Ovary (tissue), 9 donors: Measurements from ENCODE around the gene GRIN1. TPM values are rescaled to one million over a fixed set of nuclear protein-coding genes. Genes with fewer than 3 reads are reported as not detected.

Source experiments
- DNase-seq, 5 donors: peaks; one replicate each; pipeline ENCODE4 v3.0.0-alpha.2; 2019 to 2020
- H3K27ac ChIP-seq, 2 donors: fragments of 200-600 bp; one replicate each; pipeline versions ENCODE4 v1.5.1 to v1.8.0; 2019 to 2022
- H3K27me3 ChIP-seq: fragments of 200-600 bp; one replicate; pipeline ENCODE4 v1.8.0; 2022
- H3K36me3 ChIP-seq: fragments of 200-600 bp; sonication (generic); one replicate; pipeline ENCODE4 v1.5.1; 2019
- H3K4me1 ChIP-seq: one replicate; pipeline ENCODE4 v1.8.1; 2013; ENCODE audit warnings: mild to moderate bottlenecking, moderate library complexity; ENCODE audit not compliant: insufficient read depth
- H3K4me3 ChIP-seq: fragments of 200-600 bp; sonication (generic); one replicate; pipeline ENCODE4 v1.5.1; 2017
- H3K9me3 ChIP-seq, 2 donors: fragments of 200-600 bp in 1 of 2; sonication (generic) in 1 of 2; one replicate each; pipeline versions ENCODE4 v1.5.1 to v1.8.1; 2013 to 2019; ENCODE audit warnings: mild to moderate bottlenecking in 1 of 2, moderate library complexity in 1 of 2
- EP300 ChIP-seq: sonication (generic); formaldehyde crosslinking; IDR thresholded peaks from one replicate; pipeline ENCODE4 v1.6.1; 2017; ENCODE audit warnings: antibody characterized with exemption
- POLR2A ChIP-seq: fragments of 450-650 bp; IDR thresholded peaks from one replicate; pipeline ENCODE4 v1.6.1; 2017; ENCODE audit warnings: antibody characterized with exemption, mild to moderate bottlenecking, moderate library complexity
- WGBS, 3 donors: extraction: QIAGEN DNeasy Blood & Tissue Kit in 1 of 3; methylation state at CpG; one replicate each; pipeline versions ENCODE4 v1.1.5 to v1.1.7; 2013 to 2017; 5-methylcytosine and 5-hydroxymethylcytosine counted together
- intact Hi-C, 4 donors: fragments of 100-400 bp; cut with DNase I; formaldehyde crosslinking; loops; one replicate each; pipeline versions ENCODE4 v1.11.0 to v1.15.1; 2022 to 2023
- polyA plus RNA-seq, 2 donors: library from polyadenylated mRNA; stranded (reverse); fragments of 200-250 nt in 1 of 2; fragments of 350-450 nt in 1 of 2; fragmentation: Illumina TruSeq in 1 of 2; extraction: RNeasy Lipid Tissue Mini Kit (QIAGEN cat#74804) in 1 of 2; gene quantifications; one replicate each; pipeline ENCODE4 v1.2.3, GENCODE V29; 2013 to 2014
- total RNA-seq, 7 donors: library from RNA; depleted of rRNA in 2 of 7; stranded (reverse); fragments of >200 nt in 2 of 7; fragmentation: NEBNext Ultra II Directional in 3 of 7; extraction: Animal tissue kit (Norgen Biotek cat#: 25700) in 3 of 7; gene quantifications; one replicate each; pipeline versions ENCODE4 v1.1.0 to v1.2.4, GENCODE V29; 2016 to 2023
- TF ChIP-seq, protein P1 (sequence below), 3 donors: fragments of 450-650 bp in 2 of 3; fragments of 200-600 bp in 1 of 3; IDR thresholded peaks; one replicate each; pipeline versions ENCODE4 v1.5.1 to v1.8.0; 2016 to 2022; ENCODE audit warnings: antibody characterized with exemption in 3 of 3, mild to moderate bottlenecking in 1 of 3
- donor health status: DM: no; HTN: no; CAD: no; lungs with moderate emphysema.
- donor health status: DM: no; HTN: no; CAD: no.
- donor health status: Bipolar disorder and iron deficiency.
- donor health status: DM: yes; HTN: yes; CAD: no.
- donor health status: DM: no; HTN: no; CAD: no.
- donor health status: DM: yes; HTN: yes; CAD: no.

GRIN1 gene
- total and polyA plus RNA-seq, 9 donors = 0.15 TPM; not detected in 8

DNA sequence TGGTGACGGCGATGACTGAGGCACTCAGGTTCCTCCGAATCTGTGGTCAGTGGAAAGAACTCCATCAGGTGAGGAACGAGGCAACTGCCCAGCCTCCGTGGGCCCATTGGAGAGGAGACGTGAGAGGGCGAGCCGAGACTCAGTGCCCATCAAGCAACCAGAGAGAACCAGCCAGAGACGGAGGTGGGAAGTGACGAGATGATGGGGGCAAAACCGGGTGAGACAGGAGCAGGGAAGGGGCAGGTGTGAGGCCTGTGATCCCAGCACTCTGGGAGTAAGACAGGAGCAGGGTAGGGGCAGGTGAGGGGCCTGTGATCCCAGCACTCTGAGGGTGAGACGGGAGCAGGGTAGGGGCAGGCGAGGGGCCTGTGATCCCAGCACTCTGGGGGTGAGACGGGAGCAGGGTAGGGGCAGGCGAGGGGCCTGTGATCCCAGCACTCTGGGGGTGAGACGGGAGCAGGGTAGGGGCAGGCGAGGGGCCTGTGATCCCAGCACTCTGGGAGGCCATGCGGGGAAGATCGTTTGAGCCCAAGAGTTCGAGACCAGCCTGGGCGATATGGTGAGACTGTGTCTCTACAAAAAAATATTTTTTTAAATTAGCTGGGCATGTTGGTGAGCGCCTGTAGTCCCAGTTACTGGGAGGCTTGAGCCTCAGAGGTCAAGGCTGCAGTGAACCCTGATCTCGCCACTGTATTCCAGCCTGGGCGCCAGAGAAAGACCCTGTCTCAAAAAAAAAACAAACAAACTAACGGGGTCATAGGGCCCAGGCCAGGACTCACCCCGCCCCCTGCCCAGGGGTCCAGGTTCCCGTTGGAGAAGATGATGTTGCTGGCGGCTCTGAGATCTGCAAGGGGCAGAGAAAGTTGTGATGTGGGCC is 27.8 kb upstream of the GRIN1 start:
- H3K4me3 ChIP-seq = no peak overlapping the region

DNA sequence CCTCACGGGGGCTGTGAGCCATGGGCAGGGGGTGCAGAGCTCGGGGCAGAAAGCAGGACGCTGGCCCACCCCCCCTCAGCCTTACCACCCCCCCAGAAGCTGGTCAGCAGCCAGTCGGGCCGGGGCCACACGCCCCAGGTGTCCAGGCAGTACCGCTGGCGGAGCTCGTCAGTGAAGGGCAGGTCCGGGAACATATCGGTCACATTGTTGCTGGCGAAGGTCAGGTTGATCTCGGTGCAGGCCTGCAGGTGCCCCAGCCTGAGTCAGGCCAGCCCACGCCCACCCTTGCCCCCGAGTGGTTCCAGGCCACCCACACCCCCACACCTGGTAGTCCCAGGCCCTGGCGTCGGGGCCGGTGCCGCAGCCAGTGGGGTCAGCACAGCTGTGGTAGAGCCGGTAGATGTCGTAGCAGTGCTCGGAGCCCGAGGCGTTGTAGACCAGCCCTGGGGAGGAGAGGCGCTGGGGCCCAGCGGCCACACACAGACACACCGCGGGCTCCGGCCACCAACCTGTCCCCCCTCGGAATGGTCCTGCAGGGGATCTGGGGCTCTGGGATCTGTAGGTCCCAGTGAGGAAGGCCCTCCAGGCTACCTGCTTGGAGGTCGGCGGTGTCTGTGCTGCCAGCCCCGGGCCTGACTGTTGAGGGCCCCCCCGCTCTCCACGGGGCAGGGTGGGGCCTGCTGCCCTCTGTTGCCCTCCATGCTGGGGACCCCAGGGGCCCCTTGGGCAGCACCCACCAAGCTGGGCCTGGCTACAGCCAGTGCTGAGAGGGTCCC is 27.0 kb upstream of the GRIN1 start:
- WGBS, 3 donors = 87 to 88% (median 87%) methylated on average over 29 to 35 of the region's 35 CpGs
- no peaks in the 10 kb centered on the region for H3K36me3 ChIP-seq

More for the DNA sequence above, 27.8 kb upstream of the GRIN1 start:
- H3K36me3 ChIP-seq = no peaks in the 10 kb centered on the region
- WGBS, 3 donors = 80 to 87% (median 84%) methylated on average over 28 of the region's 28 CpGs
- no peaks in the 10 kb centered on the region for H3K27me3 ChIP-seq
- no peaks in the 10 kb centered on the region for H3K9me3 ChIP-seq
- TF ChIP-seq EP300 (no peak), POLR2A (no peak)
- TF ChIP-seq, protein P1, sequence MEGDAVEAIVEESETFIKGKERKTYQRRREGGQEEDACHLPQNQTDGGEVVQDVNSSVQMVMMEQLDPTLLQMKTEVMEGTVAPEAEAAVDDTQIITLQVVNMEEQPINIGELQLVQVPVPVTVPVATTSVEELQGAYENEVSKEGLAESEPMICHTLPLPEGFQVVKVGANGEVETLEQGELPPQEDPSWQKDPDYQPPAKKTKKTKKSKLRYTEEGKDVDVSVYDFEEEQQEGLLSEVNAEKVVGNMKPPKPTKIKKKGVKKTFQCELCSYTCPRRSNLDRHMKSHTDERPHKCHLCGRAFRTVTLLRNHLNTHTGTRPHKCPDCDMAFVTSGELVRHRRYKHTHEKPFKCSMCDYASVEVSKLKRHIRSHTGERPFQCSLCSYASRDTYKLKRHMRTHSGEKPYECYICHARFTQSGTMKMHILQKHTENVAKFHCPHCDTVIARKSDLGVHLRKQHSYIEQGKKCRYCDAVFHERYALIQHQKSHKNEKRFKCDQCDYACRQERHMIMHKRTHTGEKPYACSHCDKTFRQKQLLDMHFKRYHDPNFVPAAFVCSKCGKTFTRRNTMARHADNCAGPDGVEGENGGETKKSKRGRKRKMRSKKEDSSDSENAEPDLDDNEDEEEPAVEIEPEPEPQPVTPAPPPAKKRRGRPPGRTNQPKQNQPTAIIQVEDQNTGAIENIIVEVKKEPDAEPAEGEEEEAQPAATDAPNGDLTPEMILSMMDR (IDR thresholded peaks at IDR 0.05) = no peak
- H3K4me1 ChIP-seq = peaks cover 4% of the 10 kb centered on the region
- DNase-seq = no peak
- intact Hi-C loops = loop anchor here in 1 of 4 donors (10.0 kb wide), 1 partner anchor 124 kb away; the partner anchor contains the start of gene SLC34A3
- H3K27ac ChIP-seq = no peak overlapping the region

GRCh38 chr9:137112564-137113384 is 26.2 kb upstream of the GRIN1 start:
- intact Hi-C loops = loop anchor here in 1 of 4 donors (10.0 kb wide), 1 partner anchor 122 kb away; the partner anchor contains the start of gene SLC34A3
- TF ChIP-seq, protein P1 (IDR thresholded peaks at IDR 0.05) = no peak
- TF ChIP-seq POLR2A (no peak), EP300 (no peak)
- H3K27ac ChIP-seq = no peak overlapping the region
- 94 to 96% (median 94%) methylated on average over 39 to 42 of the region's 42 CpGs for WGBS, 3 donors
- no peaks in the 10 kb centered on the region for H3K9me3 ChIP-seq
- peaks cover 4% of the 10 kb centered on the region for H3K4me1 ChIP-seq
- no peaks in the 10 kb centered on the region for H3K27me3 ChIP-seq
- H3K4me3 ChIP-seq = no peak overlapping the region
- DNase-seq = peak in 1 of 5 donors; percentile 32
- H3K36me3 ChIP-seq = no peaks in the 10 kb centered on the region

More for the DNA sequence above, 27.0 kb upstream of the GRIN1 start:
- H3K4me3 ChIP-seq = no peak overlapping the region
- intact Hi-C loops = loop anchor here in 1 of 4 donors (10.0 kb wide), 1 partner anchor 123 kb away; the partner anchor contains the start of gene SLC34A3
- no peaks in the 10 kb centered on the region for H3K9me3 ChIP-seq
- no peaks in the 10 kb centered on the region for H3K27me3 ChIP-seq
- peaks cover 4% of the 10 kb centered on the region for H3K4me1 ChIP-seq
- DNase-seq = no peak
- no peak overlapping the region for H3K27ac ChIP-seq
- TF ChIP-seq EP300 (no peak), POLR2A (no peak)
- TF ChIP-seq, protein P1 (IDR thresholded peaks at IDR 0.05) = no peak
